Fibroblast of skin of left biceps (primary cell): ENCODE measurements around the gene BTBD3.

Source experiments
- DNase-seq, 2 experiments: peaks; one replicate each; pipeline ENCODE4 v3.0.0-alpha.2; 2013; ENCODE audit warnings: low read depth in 2 of 2

The BTBD3 gene

GRCh38 chr20:11966186-11966585 is 48.5 kb downstream of the BTBD3 start:
- DNase-seq: no peak

GRCh38 chr20:11970243-11970836 is 52.6 kb downstream of the BTBD3 start:
- DNase-seq: no peak

GRCh38 chr20:11972478-11972877 is 54.8 kb downstream of the BTBD3 start:
- DNase-seq: no peak
